AG04450 (cell line): ENCODE measurements around the gene DUSP12. TPM values are rescaled to one million over a fixed set of nuclear protein-coding genes. Genes with fewer than 3 reads are reported as not detected.

Source experiments
- CTCF ChIA-PET: fragments of 300-600, 350-600 bp; formaldehyde crosslinking; extraction: SDS; loops from one replicate; lab custom pipeline; 2022; ENCODE audit warnings: antibody characterized with exemption, inconsistent platforms; lab: Charles Lee
- POLR2A ChIA-PET: fragments of 350-600 bp; formaldehyde crosslinking; extraction: SDS; loops from one replicate; lab custom pipeline; 2021; ENCODE audit warnings: antibody characterized with exemption, inconsistent platforms; lab: Yijun Ruan, JAX
- DNase-seq: peaks from one replicate; pipeline ENCODE4 v3.0.0-alpha.2; 2011; ENCODE audit warnings: low read depth, low spot score
- H3K27ac ChIP-seq: one replicate; pipeline ENCODE4 v1.5.1; 2012; ENCODE audit warnings: low read depth, low read length, control low read depth
- H3K27me3 ChIP-seq: one replicate; pipeline ENCODE4 v1.6.0; 2012; ENCODE audit warnings: low read length; ENCODE audit not compliant: control insufficient read depth, insufficient read depth
- H3K4me3 ChIP-seq: 2 replicates; pipeline ENCODE4 v1.5.1; 2011; ENCODE audit warnings: mild to moderate bottlenecking, low read depth, low read length, control low read depth
- H3K9me3 ChIP-seq: 2 replicates; pipeline ENCODE4 v1.5.1; 2012; ENCODE audit warnings: low read length; ENCODE audit not compliant: control insufficient read depth, insufficient read depth
- polyA plus RNA-seq: library from polyadenylated mRNA; depleted of rRNA; stranded (reverse); fragments of >200 nt; gene quantifications from 2 replicates; pipeline ENCODE4 v1.2.3, GENCODE V29; 2011
- TF ChIP-seq, protein P1 (sequence below): IDR thresholded peaks from 2 replicates; pipeline ENCODE4 v1.5.1; 2011; ENCODE audit warnings: low read depth, low read length, control low read depth, inconsistent platforms

DUSP12 gene
- polyA plus RNA-seq, 1 experiment: 41.1 TPM

- POLR2A ChIA-PET: interaction anchor here (1.4 kb wide), 1 partner anchor 10 kb away, joined by 5 read pairs; no protein-coding TSS in a partner anchor
- CTCF ChIA-PET: interaction anchor here (1.3 to 7.6 kb wide), 5 partner anchors 9 to 301 kb away, joined by 4 to 92 read pairs (median 11); partner anchors contain the start of gene DUSP12
- Histone ChIP-seq H3K27ac (no peak overlapping the region), H3K9me3 (no peaks in the 10 kb centered on the region), H3K27me3 (no peaks in the 10 kb centered on the region), H3K4me3 (no peak overlapping the region)
- DNase-seq: no peak
- TF ChIP-seq, protein P1, sequence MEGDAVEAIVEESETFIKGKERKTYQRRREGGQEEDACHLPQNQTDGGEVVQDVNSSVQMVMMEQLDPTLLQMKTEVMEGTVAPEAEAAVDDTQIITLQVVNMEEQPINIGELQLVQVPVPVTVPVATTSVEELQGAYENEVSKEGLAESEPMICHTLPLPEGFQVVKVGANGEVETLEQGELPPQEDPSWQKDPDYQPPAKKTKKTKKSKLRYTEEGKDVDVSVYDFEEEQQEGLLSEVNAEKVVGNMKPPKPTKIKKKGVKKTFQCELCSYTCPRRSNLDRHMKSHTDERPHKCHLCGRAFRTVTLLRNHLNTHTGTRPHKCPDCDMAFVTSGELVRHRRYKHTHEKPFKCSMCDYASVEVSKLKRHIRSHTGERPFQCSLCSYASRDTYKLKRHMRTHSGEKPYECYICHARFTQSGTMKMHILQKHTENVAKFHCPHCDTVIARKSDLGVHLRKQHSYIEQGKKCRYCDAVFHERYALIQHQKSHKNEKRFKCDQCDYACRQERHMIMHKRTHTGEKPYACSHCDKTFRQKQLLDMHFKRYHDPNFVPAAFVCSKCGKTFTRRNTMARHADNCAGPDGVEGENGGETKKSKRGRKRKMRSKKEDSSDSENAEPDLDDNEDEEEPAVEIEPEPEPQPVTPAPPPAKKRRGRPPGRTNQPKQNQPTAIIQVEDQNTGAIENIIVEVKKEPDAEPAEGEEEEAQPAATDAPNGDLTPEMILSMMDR: no peak
These were observed 13.1 kb upstream of the DUSP12 start for GRCh38 chr1:161736335-161736969.

DNA sequence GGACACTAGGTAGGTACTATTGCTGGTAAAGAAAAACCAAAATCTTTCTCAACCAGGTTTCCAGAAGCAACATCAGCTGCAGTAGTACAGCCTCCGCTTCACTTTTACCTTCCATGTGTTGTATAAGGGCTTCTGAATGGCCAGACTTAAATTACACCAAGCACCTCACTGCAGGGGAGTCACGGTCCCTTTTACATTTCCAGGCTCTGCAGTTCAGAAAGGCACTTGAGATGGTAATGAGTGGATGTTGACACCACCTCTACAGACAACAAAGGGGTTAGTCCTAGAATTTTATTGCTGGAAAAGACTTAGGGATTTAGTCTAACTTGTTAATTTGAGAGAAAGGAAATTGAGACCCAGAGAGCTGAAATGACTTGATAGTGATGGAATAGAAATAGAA, 12.0 kb upstream of the DUSP12 start:
- no peak for DNase-seq

DNA sequence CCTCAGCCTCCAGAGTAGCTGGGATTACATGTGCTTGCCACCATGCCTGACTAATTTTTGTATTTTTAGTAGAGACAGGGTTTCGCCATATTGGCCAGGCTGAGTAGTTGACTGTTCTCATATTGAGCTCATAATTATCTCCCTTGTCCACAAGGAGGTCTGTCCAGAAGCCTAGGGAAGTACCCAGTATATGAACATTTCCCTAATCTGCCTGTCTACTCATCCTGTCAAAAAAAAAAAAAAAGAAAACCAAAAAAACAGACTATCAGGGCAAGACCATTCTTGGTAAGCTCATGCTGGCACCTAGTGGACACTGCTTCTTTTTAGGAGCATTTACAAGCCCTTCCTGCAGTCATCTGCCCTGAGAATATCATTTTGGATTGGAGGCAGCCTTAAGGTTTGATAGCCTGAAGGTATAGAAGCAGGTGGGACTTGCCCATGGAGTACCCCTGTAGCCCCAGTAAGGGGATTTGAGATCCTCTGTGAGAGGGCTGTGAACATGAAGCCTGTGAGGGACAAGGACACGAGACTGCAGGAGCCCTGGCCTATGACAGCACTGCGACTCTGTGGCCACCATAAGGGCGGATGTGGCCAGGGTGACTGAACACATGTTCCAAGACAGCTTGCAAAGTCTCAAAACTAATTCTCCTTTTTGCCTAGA, 10.8 kb upstream of the DUSP12 start:
- Histone ChIP-seq H3K27me3 (no peaks in the 10 kb centered on the region), H3K4me3 (no peak overlapping the region), H3K27ac (no peak overlapping the region), H3K9me3 (no peaks in the 10 kb centered on the region)
- ChIA-PET POLR2A (no interaction called here), CTCF (interaction anchor here (0.6 to 7.6 kb wide), 24 partner anchors 10 to 1810 kb away, joined by 3 to 92 read pairs (median 4); partner anchors contain the start of genes DUSP12 and FCRLB)
- TF ChIP-seq, protein P1: peak; percentile 70
- DNase-seq: peak; percentile 55

More for the DNA sequence above, 12.0 kb upstream of the DUSP12 start:
- ChIA-PET POLR2A (no interaction called here), CTCF (interaction anchor here (0.7 to 7.6 kb wide), 12 partner anchors 10 to 300 kb away, joined by 3 to 92 read pairs (median 7); partner anchors contain the start of gene FCRLB)
- Histone ChIP-seq H3K27ac (no peak overlapping the region), H3K27me3 (no peaks in the 10 kb centered on the region), H3K9me3 (no peaks in the 10 kb centered on the region), H3K4me3 (no peak overlapping the region)
- TF ChIP-seq, protein P1: no peak

DNA sequence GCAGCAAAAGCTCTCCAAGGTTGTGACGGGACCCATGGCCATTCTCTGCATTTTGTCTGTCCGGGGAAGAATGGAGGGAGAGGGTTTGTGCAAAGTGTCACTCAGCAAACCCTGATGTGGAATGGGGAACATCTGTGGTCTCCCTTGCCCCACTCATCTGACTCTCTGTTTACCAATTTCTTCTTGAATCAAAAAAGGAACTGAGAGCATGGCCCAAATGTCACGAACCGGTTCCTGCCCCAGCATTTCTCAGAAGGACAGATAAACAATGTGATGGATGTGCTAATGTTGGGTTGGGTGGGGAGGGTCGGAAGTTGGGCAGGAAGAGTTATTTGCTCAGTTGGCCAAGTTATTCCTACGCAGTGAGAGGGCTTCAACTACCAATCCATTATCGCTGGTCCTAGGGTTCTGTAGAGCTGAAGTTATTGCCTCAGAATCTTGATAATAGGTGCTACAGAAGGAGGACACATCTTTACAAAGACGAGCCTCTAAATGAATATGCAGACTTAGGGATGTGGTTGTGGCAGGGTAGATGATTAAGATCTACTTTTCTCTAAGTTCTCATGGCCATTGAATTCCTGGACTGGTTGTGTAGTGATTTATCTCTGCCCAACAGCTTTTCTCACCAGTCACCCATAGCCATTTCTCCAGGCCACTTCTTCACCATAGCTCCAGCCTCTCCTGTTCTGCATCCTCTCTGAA, 9.6 kb upstream of the DUSP12 start:
- Histone ChIP-seq H3K27me3 (no peaks in the 10 kb centered on the region), H3K4me3 (no peak overlapping the region), H3K9me3 (no peaks in the 10 kb centered on the region), H3K27ac (no peak overlapping the region)
- ChIA-PET POLR2A (no interaction called here), CTCF (interaction anchor here (1.2 to 7.6 kb wide), 13 partner anchors 9 to 298 kb away, joined by 3 to 92 read pairs (median 13); partner anchors contain the start of gene DUSP12)
- no peak for DNase-seq
- TF ChIP-seq, protein P1: no peak
